IMR-90 (cell line): ENCODE results near the gene LMNTD2.

Experiments used
- CTCF ChIP-seq: conservative IDR thresholded peaks from 2 replicates; pipeline ENCODE4 v1.5.1; 2012; ENCODE audit warnings: mild to moderate bottlenecking, low read depth, low read length, improper control_type of control experiment
- MAFK ChIP-seq: IDR thresholded peaks from 2 replicates; pipeline ENCODE4 v1.6.1; 2012; ENCODE audit warnings: low read depth, low read length, improper control_type of control experiment

GRCh38 chr11:541433-541885 lies 19.1 kb downstream of the LMNTD2 start:
- TF ChIP-seq CTCF, result no peak
- TF ChIP-seq MAFK, result no peak
